NCI-H69 (cell line): Measurements from ENCODE around the gene CCDC191.
A peak's percentile ranks its signal among the peaks of the same experiment; 100 is the strongest.

Source experiments
- DNase-seq: peaks from one replicate; lab custom pipeline; 2025; lab: John Stamatoyannopoulos, UW

CCDC191 gene, protein sequence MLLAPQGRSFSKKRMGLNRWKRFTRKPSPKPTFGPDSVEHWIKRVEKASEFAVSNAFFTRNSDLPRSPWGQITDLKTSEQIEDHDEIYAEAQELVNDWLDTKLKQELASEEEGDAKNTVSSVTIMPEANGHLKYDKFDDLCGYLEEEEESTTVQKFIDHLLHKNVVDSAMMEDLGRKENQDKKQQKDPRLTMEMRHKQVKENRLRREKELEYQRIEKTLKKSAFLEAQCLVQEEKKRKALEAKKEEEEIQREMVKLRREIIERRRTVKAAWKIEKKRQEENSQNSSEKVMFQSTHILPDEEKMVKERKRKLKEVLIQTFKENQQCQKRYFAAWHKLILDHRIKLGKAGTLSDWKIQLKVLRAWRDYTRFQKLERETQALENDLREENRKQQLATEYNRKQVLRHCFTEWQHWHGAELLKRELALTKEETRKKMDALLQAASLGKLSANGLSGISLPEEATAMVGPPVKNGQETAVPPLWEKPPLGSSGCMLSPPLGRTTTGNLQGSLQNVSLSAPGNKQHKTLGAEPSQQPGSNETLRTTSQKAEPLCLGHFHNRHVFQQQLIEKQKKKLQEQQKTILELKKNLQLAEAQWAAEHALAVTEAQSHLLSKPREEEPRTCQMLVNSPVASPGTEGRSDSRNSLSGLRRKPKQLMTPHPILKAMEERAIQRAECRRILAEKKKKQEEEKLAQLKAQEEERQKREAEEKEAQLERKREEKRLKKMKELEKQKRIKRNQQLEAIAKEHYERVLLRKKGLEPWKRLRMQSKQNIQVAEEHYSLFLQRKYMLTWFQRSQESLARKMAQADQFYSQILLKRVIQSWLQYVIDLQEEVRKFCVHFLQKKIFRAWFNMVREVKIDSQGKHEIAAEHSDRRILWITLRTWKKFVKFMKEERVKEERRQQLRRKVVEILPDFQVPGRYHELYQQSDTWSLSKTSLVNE

DNA sequence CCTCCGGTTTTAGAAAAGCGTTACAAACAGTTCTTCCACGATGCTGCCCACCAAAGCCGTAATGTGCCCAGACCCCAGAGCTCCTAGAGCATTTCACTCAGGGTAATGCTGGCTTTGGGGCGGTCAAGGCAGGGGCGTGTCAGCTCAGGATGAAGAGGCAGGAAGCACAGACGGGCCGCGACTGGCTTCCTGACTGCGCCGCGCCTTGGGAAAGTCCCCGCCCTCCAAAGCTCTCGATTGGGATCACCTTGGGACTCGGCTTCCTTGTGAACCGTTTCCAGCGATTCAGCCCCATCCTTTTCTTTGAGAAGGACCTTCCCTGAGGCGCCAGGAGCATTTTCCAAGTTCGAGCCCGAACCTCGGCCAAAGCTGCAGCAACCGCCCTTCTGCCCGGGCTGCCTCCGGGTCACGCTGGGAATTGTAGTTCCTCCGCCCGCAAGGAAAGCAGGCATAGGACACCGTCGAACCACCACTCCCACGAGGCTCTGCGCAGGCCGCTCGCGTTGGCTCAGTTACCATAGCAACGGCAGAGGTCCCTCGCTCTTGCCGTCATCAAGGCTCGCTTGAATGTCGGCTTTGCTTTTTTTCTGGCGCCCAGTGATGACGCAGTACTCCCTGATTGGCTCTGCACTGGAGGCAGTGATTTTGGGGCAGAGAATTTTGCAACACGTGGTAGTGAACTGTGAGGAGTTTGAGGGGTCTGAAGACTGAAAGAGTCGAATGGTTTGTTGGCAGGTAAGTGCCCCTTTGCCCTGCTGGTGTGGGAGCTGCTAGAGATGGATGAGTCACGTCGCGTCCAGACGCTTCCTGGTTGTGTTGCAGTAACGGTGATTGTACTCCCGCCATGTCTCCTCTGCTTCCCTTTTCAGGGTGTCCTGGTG, at the start of gene CCDC191, which contains the start of gene QTRT2:
Gene CCDC191, minus strand, starts transcription at position 397 of the 881 bp plus-strand sequence. Its CDS starts 60 bp downstream, at position 337.
Gene QTRT2, plus strand, starts transcription at position 608 of the 881 bp plus-strand sequence. CDS start 8,521 bp downstream, outside the sequence.
- peak; percentile 98 for DNase-seq

DNA sequence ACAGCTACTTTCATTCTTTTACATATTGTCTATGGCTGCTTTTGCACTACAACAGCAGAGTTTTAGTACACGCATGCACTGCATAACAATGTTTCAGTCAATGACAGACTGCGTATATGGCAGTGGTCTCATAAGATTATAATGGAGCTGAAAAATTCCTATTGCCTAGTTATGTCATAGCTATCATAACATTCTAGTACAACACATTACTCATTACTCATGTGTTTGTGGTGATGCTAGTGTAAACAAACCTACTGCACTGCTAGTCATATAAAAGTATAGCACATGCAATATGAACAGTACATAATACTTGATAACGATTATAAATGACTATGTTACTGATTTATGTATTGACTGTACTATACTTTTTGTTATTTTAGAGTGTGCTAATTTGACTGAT, 48.1 kb upstream of the CCDC191 start:
- DNase-seq: no peak

DNA sequence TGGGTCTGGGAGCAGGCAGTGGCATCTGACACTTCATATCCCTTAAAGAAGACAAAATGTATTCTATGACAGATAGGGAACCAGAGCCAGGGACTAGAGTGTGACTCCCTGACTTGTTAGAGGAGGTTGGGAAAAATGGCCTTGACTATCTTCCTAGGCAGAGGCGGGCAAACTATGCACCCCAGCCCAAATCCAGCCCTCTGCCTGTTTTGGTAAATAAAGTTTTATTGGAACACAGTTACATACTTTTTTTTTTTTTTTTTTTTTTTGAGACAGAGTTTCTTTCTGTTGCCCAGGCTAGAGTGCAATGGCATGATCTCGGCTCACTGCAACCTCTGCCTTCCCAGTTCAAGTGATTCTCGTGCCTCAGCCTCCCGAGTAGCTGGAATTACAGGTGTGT, 47.5 kb upstream of the CCDC191 start:
- no peak for DNase-seq

DNA sequence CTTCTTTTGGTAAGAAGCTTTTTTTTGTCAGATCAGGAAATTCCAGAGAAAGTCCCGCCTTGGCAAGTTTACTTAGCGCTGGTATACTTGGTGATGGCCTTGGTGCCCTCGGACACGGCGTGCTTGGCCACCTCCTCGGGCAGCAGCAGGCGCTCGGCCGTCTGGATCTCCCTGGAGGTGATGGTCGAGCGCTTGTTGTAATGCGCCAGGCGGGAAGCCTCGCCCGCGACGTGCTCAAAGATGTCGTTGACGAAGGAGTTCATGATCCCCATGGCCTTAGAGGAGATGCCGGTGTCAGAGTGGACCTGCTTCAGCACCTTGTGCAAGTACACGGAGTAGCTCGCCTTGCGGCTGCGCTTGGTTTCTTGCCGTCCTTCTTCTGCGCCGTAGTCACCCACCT, 46.9 kb upstream of the CCDC191 start:
- DNase-seq: no peak

DNA sequence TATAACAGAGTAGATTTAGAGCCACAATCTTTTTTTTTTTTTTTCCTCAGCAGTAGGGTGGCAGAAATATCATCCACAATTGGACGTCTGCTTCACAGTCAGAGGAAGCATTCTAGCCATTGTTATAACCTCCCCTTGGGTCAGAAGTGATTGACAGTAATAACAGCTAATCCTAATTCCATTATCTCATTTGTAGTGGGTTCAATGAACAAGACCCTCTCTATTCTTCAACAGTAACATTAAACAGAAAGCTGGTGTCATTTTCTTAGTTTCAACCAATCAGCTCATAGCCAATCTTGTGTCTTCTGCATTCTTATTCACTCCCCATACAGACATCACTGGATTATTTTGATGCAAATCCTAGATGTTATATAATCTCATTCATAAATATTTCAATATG, 44.8 kb upstream of the CCDC191 start:
- DNase-seq: peak; percentile 4

DNA sequence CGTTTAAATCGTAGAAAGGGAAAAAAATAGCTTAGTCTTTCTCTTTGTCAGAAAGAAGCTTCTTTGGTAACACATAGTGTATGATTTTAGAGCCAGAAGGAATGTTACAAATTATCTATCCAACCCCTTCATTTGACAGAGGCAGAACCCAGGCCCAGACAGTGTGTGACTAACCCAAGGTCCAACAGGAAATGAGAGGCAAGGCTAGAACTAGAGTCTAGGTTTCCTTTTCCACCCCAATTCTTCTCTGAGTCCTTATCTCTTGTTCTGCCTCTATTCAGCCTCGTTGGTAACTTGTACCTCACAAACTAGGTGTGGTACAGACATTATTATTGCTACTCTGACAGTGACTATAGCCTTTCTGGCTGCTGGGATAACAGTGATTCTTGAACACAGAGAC, 39.5 kb upstream of the CCDC191 start:
- DNase-seq: no peak

DNA sequence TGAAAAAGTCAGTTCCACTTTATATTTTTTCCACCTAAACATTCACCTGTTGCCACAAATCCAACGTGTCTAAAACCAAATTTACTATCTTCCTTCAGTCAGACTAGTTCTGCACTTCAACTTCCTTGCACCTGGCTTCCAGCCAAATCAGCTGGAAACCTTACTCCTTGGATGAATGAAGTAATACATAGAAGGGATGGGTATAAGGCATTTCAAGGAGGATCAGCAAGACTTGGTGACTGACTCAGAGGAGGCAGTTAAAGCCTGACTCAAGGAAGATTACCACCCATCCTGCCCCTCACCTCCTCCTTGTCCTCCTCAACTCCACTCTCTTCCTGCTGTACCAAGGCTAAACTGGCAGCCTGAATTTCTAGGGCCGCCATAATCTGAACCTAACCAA, 37.3 kb upstream of the CCDC191 start:
- peak; percentile 29 for DNase-seq

DNA sequence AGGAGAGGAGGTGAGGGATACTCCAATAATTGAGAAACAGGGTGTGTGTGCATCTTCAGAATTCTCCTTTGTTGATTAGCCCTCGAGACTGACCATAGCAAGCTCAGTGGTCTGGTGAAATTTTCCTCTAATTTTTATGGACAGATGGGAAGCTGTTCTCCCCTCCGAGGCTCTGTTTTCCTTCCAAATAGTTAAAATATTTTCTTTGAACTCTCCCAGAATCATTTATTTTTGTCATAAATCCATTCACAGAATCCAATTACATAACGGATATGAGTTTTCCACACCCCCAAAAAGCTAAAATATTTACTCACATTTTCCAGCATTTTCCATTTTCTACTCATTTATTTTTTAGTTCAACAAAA, 36.7 kb upstream of the CCDC191 start:
- DNase-seq: no peak

DNA sequence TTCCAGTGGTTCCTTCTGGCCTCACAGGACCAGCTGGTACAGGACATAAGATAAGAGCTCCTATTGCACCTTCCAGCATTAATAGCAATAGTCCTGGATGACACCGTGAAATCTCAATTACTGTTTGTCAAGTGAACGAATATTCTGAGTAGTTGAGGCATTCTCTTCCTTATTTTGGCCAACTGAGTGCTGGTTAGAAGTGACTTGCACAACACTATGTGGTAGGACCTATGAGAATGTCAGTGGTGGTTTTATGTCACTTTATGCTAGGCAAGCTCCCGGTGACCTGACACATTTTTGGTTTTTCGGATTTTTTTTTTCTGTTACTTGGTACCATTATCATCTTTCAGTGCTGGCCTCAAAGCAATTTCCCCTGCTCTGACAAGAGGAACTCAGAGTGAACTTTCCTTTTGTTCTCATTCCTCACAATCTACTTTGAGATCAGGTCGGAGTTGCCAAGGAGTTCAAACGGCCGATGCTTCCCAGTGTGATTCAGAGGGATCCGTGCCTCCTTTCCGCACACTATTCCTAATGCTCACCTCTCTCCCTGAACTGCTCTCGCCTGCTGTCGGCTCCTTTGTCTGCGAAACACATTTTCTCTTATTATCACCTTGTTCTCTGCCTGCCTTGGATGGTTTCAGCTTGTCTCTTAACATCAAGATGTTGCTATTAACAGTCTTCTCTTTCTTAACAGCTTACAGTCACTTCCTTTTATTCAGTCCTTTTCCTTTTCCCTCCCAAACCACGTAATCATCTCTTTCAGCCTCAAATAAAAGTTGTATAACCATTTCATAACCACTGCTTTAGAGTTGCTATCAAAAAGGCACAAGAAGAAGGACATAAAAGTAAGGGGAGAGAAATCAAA, 36.1 kb upstream of the CCDC191 start:
- DNase-seq: no peak

DNA sequence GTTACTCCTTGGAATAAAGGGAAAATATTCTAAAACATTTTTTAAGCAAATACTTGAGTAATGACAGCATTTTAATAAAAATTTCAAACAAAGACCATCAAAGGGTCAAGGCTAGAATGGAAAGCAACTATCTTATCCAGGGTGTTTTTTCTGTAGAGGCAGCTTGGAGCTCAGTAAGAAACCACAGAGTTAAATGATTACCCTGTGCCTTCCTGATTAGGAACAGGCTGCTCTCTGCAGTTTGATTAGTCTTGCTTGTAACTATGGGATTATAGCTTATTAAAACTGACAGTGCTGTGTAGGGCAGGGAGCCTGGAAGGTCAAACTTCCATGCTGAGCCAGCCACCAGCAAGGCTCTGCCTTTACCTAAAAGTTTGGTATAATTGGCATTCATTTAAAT, 33.3 kb upstream of the CCDC191 start:
- no peak for DNase-seq

DNA sequence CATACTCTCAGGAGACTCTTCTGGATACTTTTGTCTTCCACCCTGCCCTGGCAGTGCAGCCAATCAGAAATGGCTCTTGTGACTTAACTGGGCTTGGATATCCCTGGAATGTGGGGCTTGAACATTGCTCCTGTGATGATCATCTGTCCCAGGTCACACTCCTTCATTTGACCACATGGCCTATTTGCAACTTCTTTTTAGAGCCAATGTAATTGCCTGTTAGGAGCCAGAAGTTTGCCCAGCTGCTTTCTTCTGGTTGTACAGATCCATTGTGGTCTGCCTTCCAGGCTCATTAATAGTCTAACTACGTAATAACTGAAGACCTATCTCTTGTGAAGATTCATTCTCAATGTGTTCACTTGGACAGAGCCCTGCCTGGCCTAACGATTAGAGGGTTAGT, 30.0 kb upstream of the CCDC191 start:
- no peak for DNase-seq

DNA sequence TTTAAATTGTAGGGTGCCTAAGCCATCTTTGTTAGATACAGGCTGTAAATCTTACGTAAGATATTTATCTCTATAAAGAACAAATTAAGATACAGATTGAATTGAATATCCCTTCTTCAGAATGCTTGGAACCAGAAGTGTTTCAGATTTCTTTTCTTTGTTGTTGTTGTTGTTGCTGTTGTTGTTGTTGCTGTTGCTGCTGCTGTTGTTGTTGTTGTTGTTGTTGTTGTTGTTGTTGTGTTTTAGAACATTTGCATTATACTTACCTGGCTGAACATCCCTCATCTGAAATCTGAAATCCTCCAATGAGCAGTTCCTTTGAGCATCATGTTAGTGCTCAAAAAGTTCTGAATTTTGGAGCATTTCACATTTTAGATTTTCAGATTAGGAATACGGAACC, 26.8 kb upstream of the CCDC191 start:
- no peak for DNase-seq

DNA sequence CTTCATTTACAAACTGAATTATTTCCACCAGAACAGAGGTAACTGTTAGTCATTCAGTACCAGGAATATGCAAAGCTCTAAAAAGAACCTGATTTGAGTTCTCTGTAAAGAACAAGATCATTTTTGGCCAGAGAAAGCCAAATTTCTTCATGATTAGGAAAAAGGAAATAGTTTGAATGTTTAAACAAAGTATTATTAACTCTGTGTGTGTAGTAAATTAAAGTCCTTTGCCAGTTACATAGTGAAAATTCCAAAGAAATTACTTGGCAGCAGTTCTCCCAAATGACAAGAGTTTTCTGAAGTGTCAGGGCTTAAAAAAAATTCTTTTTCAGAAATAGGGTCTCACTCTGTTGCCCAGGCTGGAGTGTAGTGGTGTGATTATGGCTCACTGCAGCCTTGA, 24.7 kb upstream of the CCDC191 start:
- DNase-seq: no peak

DNA sequence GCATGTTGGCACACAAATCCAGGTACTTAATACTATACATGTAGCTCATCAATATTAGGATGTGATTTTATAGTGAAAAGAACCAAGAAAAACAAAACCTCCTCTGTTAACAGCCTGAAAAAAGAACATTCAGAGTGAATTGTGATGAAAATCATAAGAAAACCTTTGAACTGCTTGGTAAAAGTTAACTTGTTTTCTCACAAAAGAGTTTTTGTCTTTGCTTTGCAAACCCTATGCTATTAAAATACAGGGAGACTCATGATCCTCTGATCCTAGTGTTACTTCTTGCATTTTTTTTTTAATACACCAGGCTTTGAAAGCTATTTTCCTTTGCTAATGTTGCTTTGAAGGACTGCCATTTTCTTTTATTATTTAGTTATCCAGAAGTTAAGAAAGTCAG, 23.9 kb upstream of the CCDC191 start:
- no peak for DNase-seq

DNA sequence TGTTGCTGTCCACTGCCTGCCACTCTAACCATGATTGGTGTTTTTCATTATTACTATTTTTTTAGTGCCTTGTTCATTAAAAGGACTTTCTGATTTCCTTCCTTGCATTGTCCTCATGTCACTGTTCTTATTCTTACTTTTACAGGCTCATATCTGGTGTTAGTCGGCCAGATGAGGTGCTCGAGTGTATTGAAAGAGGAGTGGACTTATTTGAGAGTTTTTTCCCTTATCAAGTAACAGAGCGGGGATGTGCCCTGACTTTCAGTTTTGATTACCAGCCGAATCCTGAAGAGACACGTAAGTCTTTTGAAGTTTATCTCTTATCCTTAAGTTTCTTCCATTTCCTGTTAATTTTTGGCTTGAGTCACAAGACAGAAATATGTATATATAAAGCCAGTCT, 23.4 kb upstream of the CCDC191 start:
- DNase-seq: no peak

DNA sequence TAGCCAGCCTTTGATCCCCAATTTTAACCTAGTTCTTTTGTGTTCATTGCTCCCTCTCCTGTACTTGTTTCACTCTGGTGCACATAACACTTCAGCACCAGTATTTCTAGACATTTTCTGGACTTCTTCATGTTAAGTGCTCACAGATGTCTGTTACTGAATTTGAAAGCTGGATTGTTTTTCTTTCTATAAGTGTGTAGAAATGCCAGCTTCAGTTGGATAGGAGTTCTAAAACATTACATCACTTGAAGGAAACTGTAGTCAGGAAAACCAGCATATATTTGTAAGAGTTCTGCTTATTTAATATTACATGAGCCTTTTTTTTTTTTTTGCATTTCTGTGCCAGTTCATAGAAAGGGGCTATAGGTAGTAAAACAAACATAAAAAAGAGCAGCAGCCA, 21.8 kb upstream of the CCDC191 start:
- DNase-seq: no peak

DNA sequence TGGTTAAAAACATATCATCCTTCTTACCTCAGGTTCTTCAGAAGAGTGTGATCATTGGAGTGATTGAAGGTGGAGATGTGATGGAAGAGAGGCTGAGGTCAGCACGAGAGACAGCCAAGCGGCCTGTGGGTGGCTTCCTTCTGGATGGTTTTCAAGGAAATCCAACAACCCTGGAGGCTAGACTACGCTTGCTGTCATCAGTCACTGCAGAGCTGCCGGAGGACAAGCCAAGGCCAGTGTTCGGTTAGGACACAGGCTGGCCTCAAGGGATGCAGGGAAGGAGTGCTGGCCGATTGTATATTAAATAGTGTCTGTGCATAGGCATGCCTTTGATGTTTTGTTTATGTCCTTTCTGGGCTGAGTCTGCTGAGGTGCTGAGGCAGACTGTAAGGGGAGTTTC, 20.4 kb upstream of the CCDC191 start:
- no peak for DNase-seq

DNA sequence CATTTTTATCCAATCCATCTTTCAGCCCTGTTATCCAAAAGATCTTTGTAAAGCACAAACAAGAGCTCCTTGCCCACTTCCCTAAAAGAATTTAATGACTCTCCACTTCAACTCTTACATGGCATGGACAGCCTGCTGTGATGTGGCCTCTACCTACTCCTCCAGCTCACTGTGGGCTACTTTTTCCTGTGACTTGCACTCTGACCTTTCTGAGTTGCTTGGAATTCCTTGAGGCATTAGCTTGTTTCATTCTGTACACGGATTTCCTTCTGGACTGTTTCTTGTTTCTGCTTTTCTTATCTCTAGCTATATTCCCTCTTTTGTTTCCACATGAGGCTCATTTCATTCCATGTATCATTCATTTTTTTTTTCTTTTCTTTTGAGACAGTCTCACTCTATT, 15.5 kb upstream of the CCDC191 start:
- DNase-seq: no peak

DNA sequence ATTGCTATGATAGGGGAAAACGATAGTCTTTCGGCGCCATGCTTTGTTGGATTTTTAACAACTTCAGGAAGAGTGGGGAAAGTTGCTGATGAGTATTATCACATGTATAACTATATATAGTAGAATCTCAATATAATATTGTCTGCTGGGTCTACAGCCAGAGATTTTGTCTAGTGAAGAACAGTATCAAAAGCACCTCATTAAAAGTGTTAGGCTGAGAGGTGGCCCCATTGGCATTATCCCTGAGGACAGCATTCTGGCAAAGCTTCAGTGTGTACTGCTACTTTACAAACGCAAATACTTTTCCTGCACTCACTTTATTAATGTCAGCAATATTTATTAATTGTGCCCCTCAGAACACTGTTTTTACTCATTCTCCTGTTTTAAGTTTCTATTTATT, 12.0 kb upstream of the CCDC191 start:
- no peak for DNase-seq

DNA sequence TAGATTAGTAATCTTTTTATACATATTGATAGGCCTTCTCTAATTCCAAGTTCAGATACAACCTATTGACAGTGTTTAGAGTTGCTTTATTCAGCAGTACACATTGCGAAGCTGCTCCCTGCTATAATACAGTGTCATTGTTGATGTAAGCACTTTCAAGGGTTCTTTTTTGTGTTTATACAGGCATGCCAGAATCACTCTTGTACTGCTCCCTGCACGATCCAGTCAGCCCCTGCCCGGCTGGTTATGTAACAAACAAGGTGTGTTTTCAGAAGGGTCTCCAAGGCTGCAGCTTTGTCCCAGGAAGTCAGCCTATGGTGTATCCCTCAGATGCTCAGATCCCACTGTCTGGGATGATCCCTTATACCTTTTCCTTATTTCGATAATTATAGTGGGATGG, 11.5 kb upstream of the CCDC191 start:
- DNase-seq: no peak
